K562 (cell line): ENCODE measurements around the gene ORC5. TPM values are rescaled to one million over a fixed set of nuclear protein-coding genes. Genes with fewer than 3 reads are reported as not detected.

Source experiments
- ATAC-seq: fragments of 200-7000 bp; cut with Tn5 transposase; 3 replicates; pipeline ENCODE4 v1.9.1; 2020; ENCODE audit warnings: moderate library complexity
- BruUV-seq: library from RNA; stranded (reverse); fragments of 400-500 nt; replicated peaks from 2 replicates; lab custom pipeline; 2021; lab: Mats Ljungman, UMichigan
- CTCF ChIA-PET: fragments of 300-600 bp; formaldehyde crosslinking; extraction: SDS; loops from one replicate; lab custom pipeline; 2021; ENCODE audit warnings: low intra/inter-chr PET ratio; lab: Yijun Ruan, JAX
- POLR2A ChIA-PET: fragments of 300-600, 350-650 bp; sonication (Branson Sonifier 250); formaldehyde crosslinking; extraction: SDS; loops from one replicate; lab custom pipeline; 2021; ENCODE audit warnings: antibody characterized with exemption, inconsistent platforms; lab: Yijun Ruan, JAX
- DNase-seq, 4 experiments: peaks; one replicate each; pipeline versions ENCODE4 v3.0.0 to v3.0.0-alpha.2; 2011 to 2018; ENCODE audit warnings: low spot score in 3 of 4, mixed read lengths in 3 of 4; ENCODE audit errors: extremely low read depth in 1 of 4
- FAIRE-seq: peaks from 2 replicates; lab custom pipeline; 2011; peaks lifted over from hg19 to GRCh38; lab: Jason Lieb, UNC
- H2AFZ ChIP-seq: 2 replicates; pipeline ENCODE4 v1.6.0; 2011; ENCODE audit warnings: low read depth, low read length, control low read depth, inconsistent platforms
- H3K27ac ChIP-seq: fragments of 200-600 bp; 3 replicates; pipeline ENCODE4 v1.8.0; 2011; ENCODE audit warnings: low read depth, mild to moderate bottlenecking, control low read depth, inconsistent platforms, low read length, moderate library complexity, mixed read lengths; ENCODE audit errors: extremely low read depth
- H3K27me3 ChIP-seq, 2 experiments: fragments of 300-600 bp in 1 of 2; 2 replicates in 1 of 2; 3 replicates in 1 of 2; pipeline versions ENCODE4 v1.6.0 to v1.8.0; 2011; ENCODE audit warnings: inconsistent platforms in 2 of 2, low read length in 2 of 2, mild to moderate bottlenecking in 1 of 2, mixed read lengths in 1 of 2, moderate library complexity in 1 of 2; ENCODE audit not compliant: control insufficient read depth in 2 of 2, insufficient read depth in 2 of 2
- H3K36me3 ChIP-seq: fragments of 300-600 bp; 3 replicates; pipeline ENCODE4 v1.8.0; 2011; ENCODE audit warnings: mild to moderate bottlenecking, low read length, inconsistent platforms; ENCODE audit not compliant: control insufficient read depth, insufficient read depth
- H3K4me1 ChIP-seq, 2 experiments: fragments of 200-600 bp in 1 of 2; replicated peaks in 1 of 2; 2 replicates in 1 of 2; 3 replicates in 1 of 2; pipeline versions ENCODE4 v1.5.1 to v1.8.0; 2011; ENCODE audit warnings: inconsistent platforms in 2 of 2, low read length in 2 of 2, mild to moderate bottlenecking in 1 of 2, mixed read lengths in 1 of 2, moderate library complexity in 1 of 2; ENCODE audit not compliant: control insufficient read depth in 2 of 2, insufficient read depth in 2 of 2
- H3K4me2 ChIP-seq: 2 replicates; pipeline ENCODE4 v1.6.1; 2011; ENCODE audit warnings: low read length, control low read depth, inconsistent platforms, mixed read lengths; ENCODE audit not compliant: insufficient read depth
- H3K4me3 ChIP-seq: fragments of 200-600 bp; sonication (generic), shearing (Covaris generic); 2 replicates; pipeline ENCODE4 v1.5.1; 2016; ENCODE audit warnings: control low read depth, inconsistent platforms
- H3K79me2 ChIP-seq: fragments of 200-600 bp; 3 replicates; pipeline ENCODE4 v1.8.0; 2011; ENCODE audit warnings: low read length, inconsistent platforms; ENCODE audit not compliant: control insufficient read depth, insufficient read depth
- H3K9ac ChIP-seq, 2 experiments: 2 replicates each; pipeline versions ENCODE4 v1.6.0 to v1.6.1; 2011; ENCODE audit warnings: low read depth in 2 of 2, low read length in 2 of 2, control low read depth in 1 of 2, inconsistent platforms in 1 of 2, mild to moderate bottlenecking in 1 of 2, mixed read lengths in 1 of 2; ENCODE audit not compliant: insufficient read depth in 1 of 2
- H3K9me1 ChIP-seq: one replicate; pipeline ENCODE4 v1.6.0; 2011; ENCODE audit warnings: inconsistent platforms, mild to moderate bottlenecking, low read length, moderate library complexity; ENCODE audit not compliant: control insufficient read depth, insufficient read depth
- H3K9me3 ChIP-seq: replicated peaks from 2 replicates; pipeline ENCODE4 v1.5.1; 2011; ENCODE audit warnings: low read depth, low read length, inconsistent platforms; ENCODE audit not compliant: control insufficient read depth, insufficient read depth
- H4K20me1 ChIP-seq: replicated peaks from 2 replicates; pipeline ENCODE4 v1.6.1; 2011; ENCODE audit warnings: low read length, inconsistent platforms, mixed read lengths; ENCODE audit not compliant: control insufficient read depth, insufficient read depth
- ATF1 ChIP-seq, 2 experiments: fragments of 450-650 bp in 1 of 2; IDR thresholded peaks; 2 replicates each; pipeline ENCODE4 v1.6.1; 2016; ENCODE audit warnings: missing compliant biosample characterization in 1 of 2, missing genetic modification characterization in 1 of 2
- BRF1 ChIP-seq: IDR thresholded peaks from 3 replicates; pipeline ENCODE4 v1.6.1; 2011; ENCODE audit warnings: borderline replicate concordance, mild to moderate bottlenecking; ENCODE audit not compliant: insufficient read length; ENCODE audit errors: extremely low read depth
- CC2D1A ChIP-seq: fragments of 450-650 bp; IDR thresholded peaks from 2 replicates; pipeline ENCODE4 v1.6.1; 2017; ENCODE audit warnings: mild to moderate bottlenecking
- CTBP1 ChIP-seq: fragments of 450-650 bp; IDR thresholded peaks from 2 replicates; pipeline ENCODE4 v1.6.1; 2016; ENCODE audit warnings: borderline replicate concordance
- DACH1 ChIP-seq: fragments of 450-650 bp; IDR thresholded peaks from 2 replicates; pipeline ENCODE4 v1.6.1; 2018; ENCODE audit not compliant: partially characterized antibody
- EGR1 ChIP-seq: fragments of 450-650 bp; conservative IDR thresholded peaks from 2 replicates; pipeline ENCODE4 v1.6.1; 2017; ENCODE audit warnings: mild to moderate bottlenecking
- FOS ChIP-seq: IDR thresholded peaks from 3 replicates; pipeline ENCODE4 v1.6.1; 2011; ENCODE audit not compliant: insufficient read length; ENCODE audit errors: extremely low read depth
- HIVEP1 ChIP-seq: fragments of 250-450 bp; sonication (Bioruptor Pico); IDR thresholded peaks from 2 replicates; pipeline ENCODE4 v1.4.0; 2020; ENCODE audit warnings: mild to moderate bottlenecking
- MYC ChIP-seq, 2 experiments: fragments of 250-450 bp in 1 of 2; sonication (Bioruptor Pico) in 1 of 2; IDR thresholded peaks; 2 replicates each; pipeline versions ENCODE4 v1.5.1 to v1.6.1; 2012 to 2021; ENCODE audit warnings: low read depth in 2 of 2, borderline replicate concordance in 1 of 2, improper control_type of control experiment in 1 of 2, low read length in 1 of 2, mild to moderate bottlenecking in 1 of 2, moderate library complexity in 1 of 2
- RAD21 ChIP-seq, 2 experiments: fragments of 250-450 bp in 1 of 2; fragments of 450-650 bp in 1 of 2; sonication (Bioruptor Pico) in 1 of 2; formaldehyde crosslinking in 1 of 2; IDR thresholded peaks in 1 of 2; conservative IDR thresholded peaks in 1 of 2; 2 replicates each; pipeline versions ENCODE4 v1.4.0 to v1.8.0; 2020 to 2022; ENCODE audit warnings: mild to moderate bottlenecking in 2 of 2, moderate library complexity in 1 of 2
- RBFOX2 ChIP-seq: fragments of 200-400 bp; formaldehyde crosslinking; IDR thresholded peaks from 2 replicates; pipeline ENCODE4 v1.6.1; 2017; ENCODE audit warnings: low read depth, mild to moderate bottlenecking, low read length, moderate library complexity
- SAP30 ChIP-seq: fragments of 200-600 bp; sonication (generic); IDR thresholded peaks from 2 replicates; pipeline ENCODE4 v1.6.1; 2012; ENCODE audit warnings: borderline replicate concordance, low read depth, mild to moderate bottlenecking, moderate library complexity, low read length, control low read depth, inconsistent platforms; ENCODE audit not compliant: insufficient read depth, poor library complexity, severe bottlenecking
- ZBTB9 ChIP-seq: fragments of 450-650 bp; formaldehyde crosslinking; IDR thresholded peaks from 2 replicates; pipeline ENCODE4 v1.4.0; 2020; ENCODE audit warnings: mild to moderate bottlenecking, moderate library complexity
- ZNF175 ChIP-seq: fragments of 200-800 bp; sonication (Bioruptor generic); IDR thresholded peaks from 2 replicates; pipeline ENCODE4 v1.6.1; 2016; ENCODE audit warnings: low read depth, mild to moderate bottlenecking, missing genetic modification characterization, missing compliant biosample characterization
- ZNF263 ChIP-seq: sonication (generic); formaldehyde crosslinking; IDR thresholded peaks from 2 replicates; pipeline ENCODE4 v1.8.0; 2022; ENCODE audit warnings: mild to moderate bottlenecking, missing genetic modification reagents, borderline replicate concordance
- ZNF780A ChIP-seq: fragments of 250-450 bp; sonication (Bioruptor Pico); IDR thresholded peaks from 2 replicates; pipeline ENCODE4 v1.5.0; 2021; ENCODE audit warnings: mild to moderate bottlenecking
- ZZZ3 ChIP-seq: fragments of 450-650 bp; IDR thresholded peaks from 2 replicates; pipeline ENCODE4 v1.6.1; 2016; ENCODE audit warnings: antibody characterized with exemption, mild to moderate bottlenecking, moderate library complexity
- WGBS: fragments of 100-300 bp; shearing (Covaris generic); methylation state at CpG from one replicate; pipeline ENCODE4 v1.1.6; 2016; ENCODE audit warnings: low coverage, mixed read lengths; ENCODE audit not compliant: insufficient coverage; ENCODE audit errors: missing lambda C conversion rate; 5-methylcytosine and 5-hydroxymethylcytosine counted together
- in situ Hi-C: fragments of 300-500 bp; cut with MboI; formaldehyde crosslinking; loops from 4 replicates; pipeline ENCODE4 v1.15.0; 2018; ENCODE audit warnings: inconsistent platforms, mixed read lengths
- intact Hi-C: fragments of 100-400 bp; cut with micrococcal nuclease; formaldehyde crosslinking; loops from 2 replicates; pipeline ENCODE4 v1.14.2; 2022
- polyA plus RNA-seq, 8 experiments: library from polyadenylated mRNA; depleted of rRNA in 4 of 8; stranded (reverse) in 5 of 8; unstranded in 3 of 8; fragments of >200 nt; fragmentation: Nextera tagmentation in 2 of 8; fragmentation: Illumina TruSeq in 1 of 8; extraction: Ambion mirVana in 2 of 8; extraction: Trizol in 1 of 8; gene quantifications; 2 replicates each; pipeline versions ENCODE4 v1.2.1 to v1.2.3, GENCODE V29; 2011 to 2014; ENCODE audit warnings: inconsistent platforms in 1 of 8, missing spikeins in 1 of 8
- total RNA-seq, 7 experiments: library from RNA; depleted of rRNA in 6 of 7; stranded (reverse); fragments of >200 nt in 6 of 7; fragmentation: Illumina TruSeq in 2 of 7; extraction: Trizol in 2 of 7; gene quantifications; 2 replicates each; pipeline versions ENCODE4 v1.2.1 to v1.2.3, GENCODE V29; 2011 to 2021; ENCODE audit warnings: low replicate concordance in 1 of 7
- TF ChIP-seq, protein P1 (sequence below), 2 experiments: fragments of 450-650 bp; IDR thresholded peaks; 2 replicates each; pipeline ENCODE4 v1.6.1; 2016
- TF ChIP-seq, protein P2 (sequence below): fragments of 450-650 bp; conservative IDR thresholded peaks from 2 replicates; pipeline ENCODE4 v1.6.1; 2016; ENCODE audit warnings: missing genetic modification characterization, low read depth, mild to moderate bottlenecking, control low read depth, missing compliant biosample characterization

ORC5 gene
- total and polyA plus RNA-seq, 9 of the 15 experiments (the other 6 are each of a cell fraction or from before 2014, with no cell fraction given), result 29.8 to 136 (median 54.8) TPM

DNA sequence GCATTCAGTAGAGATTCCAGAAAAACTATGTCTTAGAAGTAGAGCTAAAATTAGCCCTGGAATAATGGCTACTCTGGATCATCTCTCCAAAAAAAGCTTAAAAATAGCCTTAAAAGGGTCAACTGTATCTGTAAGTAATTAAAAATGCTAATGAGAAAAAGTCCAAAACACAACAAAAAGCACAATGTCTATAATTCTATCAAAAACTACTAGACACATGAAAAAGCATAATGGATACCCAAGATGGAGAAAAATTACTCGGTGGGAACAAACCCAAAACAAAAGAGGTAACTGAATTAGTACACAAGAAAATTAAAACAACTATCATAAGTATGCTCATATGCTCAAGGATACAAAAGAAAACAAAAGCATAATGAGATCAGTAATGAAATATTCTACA, 15.4 kb downstream of the ORC5 start:
- ATAC-seq (no peak), DNase-seq (no peak), FAIRE-seq (no peak)
- H3K79me2 ChIP-seq, result no peaks in the 10 kb centered on the region
- in situ Hi-C loops (no loop called here), intact Hi-C loops (no loop called here)
- H2AFZ ChIP-seq, result no peak overlapping the region
- POLR2A ChIA-PET, result interaction anchor here (0.6 to 1.8 kb wide), 4 partner anchors 8 to 716 kb away, joined by 3 to 5 read pairs (median 3); no protein-coding TSS in a partner anchor
- H3K36me3 ChIP-seq, result peaks cover 92% of the 10 kb centered on the region
- H3K4me1 ChIP-seq, result no peaks in the 10 kb centered on the region
- no peaks in the 10 kb centered on the region for H3K9me1 ChIP-seq
- H3K27me3 ChIP-seq, result no peaks in the 10 kb centered on the region
- no peak overlapping the region for H3K4me3 ChIP-seq
- H3K27ac ChIP-seq, result no peak overlapping the region
- no peaks in the 10 kb centered on the region for H4K20me1 ChIP-seq
- WGBS, result 93% methylated on average over 1 of the region's 1 CpG
- H3K9me3 ChIP-seq, result no peaks in the 10 kb centered on the region
- no peak overlapping the region for H3K4me2 ChIP-seq
- no peak overlapping the region for H3K9ac ChIP-seq
- BruUV-seq, result no TSS peak
- no peak for TF ChIP-seq ZZZ3
- no peak for TF ChIP-seq MYC (IDR thresholded peaks at IDR 0.05; ENCODE audit: low read depth, low read length)
- TF ChIP-seq MYC (CRISPR knock-in tag; IDR thresholded peaks at IDR 0.05; ENCODE audit: borderline replicate concordance, low read depth), result no peak
- TF ChIP-seq, protein P1, sequence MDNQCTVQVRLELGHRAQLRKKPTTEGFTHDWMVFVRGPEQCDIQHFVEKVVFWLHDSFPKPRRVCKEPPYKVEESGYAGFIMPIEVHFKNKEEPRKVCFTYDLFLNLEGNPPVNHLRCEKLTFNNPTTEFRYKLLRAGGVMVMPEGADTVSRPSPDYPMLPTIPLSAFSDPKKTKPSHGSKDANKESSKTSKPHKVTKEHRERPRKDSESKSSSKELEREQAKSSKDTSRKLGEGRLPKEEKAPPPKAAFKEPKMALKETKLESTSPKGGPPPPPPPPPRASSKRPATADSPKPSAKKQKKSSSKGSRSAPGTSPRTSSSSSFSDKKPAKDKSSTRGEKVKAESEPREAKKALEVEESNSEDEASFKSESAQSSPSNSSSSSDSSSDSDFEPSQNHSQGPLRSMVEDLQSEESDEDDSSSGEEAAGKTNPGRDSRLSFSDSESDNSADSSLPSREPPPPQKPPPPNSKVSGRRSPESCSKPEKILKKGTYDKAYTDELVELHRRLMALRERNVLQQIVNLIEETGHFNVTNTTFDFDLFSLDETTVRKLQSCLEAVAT (IDR thresholded peaks at IDR 0.05), result no peak
- no peak for TF ChIP-seq SAP30
- TF ChIP-seq HIVEP1 (CRISPR knock-in tag), result no peak
- TF ChIP-seq ZBTB9 (CRISPR knock-in tag), result no peak
- TF ChIP-seq CC2D1A, result no peak
- no peak for TF ChIP-seq RBFOX2
- TF ChIP-seq BRF1, result no peak
- TF ChIP-seq FOS, result no peak
- TF ChIP-seq CTBP1, result no peak
- TF ChIP-seq ZNF263 (CRISPR knock-in tag), result no peak
- no peak for TF ChIP-seq RAD21 (CRISPR knock-in tag; conservative IDR thresholded peaks at IDR 0.05 in 1 of 2, IDR thresholded peaks at IDR 0.05 in 1 of 2)
- TF ChIP-seq, protein P2, sequence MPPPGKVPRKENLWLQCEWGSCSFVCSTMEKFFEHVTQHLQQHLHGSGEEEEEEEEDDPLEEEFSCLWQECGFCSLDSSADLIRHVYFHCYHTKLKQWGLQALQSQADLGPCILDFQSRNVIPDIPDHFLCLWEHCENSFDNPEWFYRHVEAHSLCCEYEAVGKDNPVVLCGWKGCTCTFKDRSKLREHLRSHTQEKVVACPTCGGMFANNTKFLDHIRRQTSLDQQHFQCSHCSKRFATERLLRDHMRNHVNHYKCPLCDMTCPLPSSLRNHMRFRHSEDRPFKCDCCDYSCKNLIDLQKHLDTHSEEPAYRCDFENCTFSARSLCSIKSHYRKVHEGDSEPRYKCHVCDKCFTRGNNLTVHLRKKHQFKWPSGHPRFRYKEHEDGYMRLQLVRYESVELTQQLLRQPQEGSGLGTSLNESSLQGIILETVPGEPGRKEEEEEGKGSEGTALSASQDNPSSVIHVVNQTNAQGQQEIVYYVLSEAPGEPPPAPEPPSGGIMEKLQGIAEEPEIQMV (tag), result no peak
- TF ChIP-seq ZNF175 (CRISPR knock-in tag), result no peak
- no peak for TF ChIP-seq ATF1 (CRISPR knock-in tag; IDR thresholded peaks at IDR 0.05)
- no peak for TF ChIP-seq ATF1 (tag; IDR thresholded peaks at IDR 0.05)
- no peak for TF ChIP-seq EGR1
- TF ChIP-seq DACH1, result no peak
- no peak for TF ChIP-seq ZNF780A (CRISPR knock-in tag)
- CTCF ChIA-PET, result no interaction called here
